HepG2 (cell line): ENCODE results near the gene FCER1G. TPM values are rescaled to one million over a fixed set of nuclear protein-coding genes. Genes with fewer than 3 reads are reported as not detected.

Experiments used
- CEBPB ChIP-seq: IDR thresholded peaks from 2 replicates; pipeline ENCODE4 v1.6.1; 2011; ENCODE audit warnings: low read depth, low read length, improper control_type of control experiment, borderline replicate concordance
- ETS1 ChIP-seq: sonication (generic); formaldehyde crosslinking; IDR thresholded peaks from 2 replicates; pipeline ENCODE4 v1.4.0; 2020; ENCODE audit warnings: missing genetic modification reagents
- KLF9 ChIP-seq: IDR thresholded peaks from 2 replicates; pipeline ENCODE4 v1.6.1; 2016; ENCODE audit warnings: low read depth
- MAZ ChIP-seq, 2 experiments: sonication (generic) in 1 of 2; formaldehyde crosslinking in 1 of 2; IDR thresholded peaks; 2 replicates each; pipeline versions ENCODE4 v1.5.0 to v1.6.1; 2012 to 2020; ENCODE audit warnings: low read depth in 2 of 2, mild to moderate bottlenecking in 2 of 2, borderline replicate concordance in 1 of 2, improper control_type of control experiment in 1 of 2, low read length in 1 of 2, missing genetic modification reagents in 1 of 2, moderate library complexity in 1 of 2
- MNT ChIP-seq: fragments of 450-650 bp; IDR thresholded peaks from 2 replicates; pipeline ENCODE4 v1.6.1; 2016
- NFE2 ChIP-seq: sonication (generic); formaldehyde crosslinking; IDR thresholded peaks from 2 replicates; pipeline ENCODE4 v1.4.0; 2020; ENCODE audit warnings: missing genetic modification reagents
- PRDM15 ChIP-seq: sonication (generic); formaldehyde crosslinking; IDR thresholded peaks from 2 replicates; pipeline ENCODE4 v1.4.0; 2020; ENCODE audit warnings: missing genetic modification reagents
- RCOR2 ChIP-seq: IDR thresholded peaks from 2 replicates; pipeline ENCODE4 v1.6.1; 2016; ENCODE audit warnings: missing biosample characterization, missing genetic modification reagents
- ZBTB40 ChIP-seq, 2 experiments: fragments of 450-650 bp in 1 of 2; sonication (generic) in 1 of 2; formaldehyde crosslinking in 1 of 2; IDR thresholded peaks; 2 replicates each; pipeline versions ENCODE4 v1.6.1 to v1.8.0; 2016 to 2022; ENCODE audit warnings: antibody characterized with exemption in 1 of 2, mild to moderate bottlenecking in 1 of 2, missing genetic modification reagents in 1 of 2
- ZNF160 ChIP-seq: sonication (generic); formaldehyde crosslinking; IDR thresholded peaks from 2 replicates; pipeline ENCODE4 v1.8.0; 2022; ENCODE audit warnings: mild to moderate bottlenecking, inconsistent platforms, missing genetic modification reagents
- ZSCAN21 ChIP-seq: sonication (generic); formaldehyde crosslinking; IDR thresholded peaks from 2 replicates; pipeline ENCODE4 v1.8.0; 2022; ENCODE audit warnings: mild to moderate bottlenecking, missing genetic modification reagents, moderate library complexity, borderline replicate concordance
- polyA plus RNA-seq, 8 experiments: library from polyadenylated mRNA; depleted of rRNA in 3 of 8; stranded (reverse) in 7 of 8; unstranded in 1 of 8; fragments of >200 nt; fragmentation: Illumina TruSeq in 4 of 8; extraction: Trizol in 4 of 8; gene quantifications; 2 replicates each; pipeline versions ENCODE4 v1.2.1 to v1.2.3, GENCODE V29; 2011 to 2016; ENCODE audit warnings: low read depth in 4 of 8, missing spikeins in 1 of 8, mixed read lengths in 1 of 8; ENCODE audit not compliant: insufficient read depth in 1 of 8
- total RNA-seq, 5 experiments: library from RNA; depleted of rRNA; stranded (reverse); fragments of >200 nt; fragmentation: Illumina TruSeq; extraction: Trizol; gene quantifications; 2 replicates each; pipeline ENCODE4 v1.2.3, GENCODE V29; 2016; ENCODE audit warnings: low read depth in 1 of 5

Gene FCER1G
- total and polyA plus RNA-seq, 2 of the 13 experiments (the other 11 are each of a cell fraction or from before 2014, with no cell fraction given): 1.3 to 6.4 TPM

GRCh38 chr1:161219078-161219892 lies 4.2 kb downstream of the FCER1G start (continued):
- no peak for TF ChIP-seq MNT
- TF ChIP-seq KLF9 (CRISPR knock-in tag): no peak
- TF ChIP-seq RCOR2 (CRISPR knock-in tag): no peak
- no peak for TF ChIP-seq NFE2 (CRISPR knock-in tag)
- TF ChIP-seq MAZ (IDR thresholded peaks at IDR 0.05; ENCODE audit: borderline replicate concordance, low read depth, low read length): no peak
- no peak; the same call in 1 of the 2 replicates for TF ChIP-seq MAZ (CRISPR knock-in tag; IDR thresholded peaks at IDR 0.05; ENCODE audit: low read depth)
- TF ChIP-seq ZNF160: no peak; the same call in 1 of the 2 replicates
- TF ChIP-seq ETS1 (CRISPR knock-in tag): no peak
- no peak for TF ChIP-seq CEBPB
- TF ChIP-seq ZSCAN21: no peak
- no peak for TF ChIP-seq ZBTB40 (IDR thresholded peaks at IDR 0.05)
- no peak for TF ChIP-seq ZBTB40 (CRISPR knock-in tag; IDR thresholded peaks at IDR 0.05)
- TF ChIP-seq PRDM15 (CRISPR knock-in tag): no peak
